HG02840 (cell line): ENCODE results near the gene LIPC.

ENCODE experiments used
- ATAC-seq: cut with Tn5 transposase; IDR thresholded peaks from one replicate; pipeline ENCODE4 v1.9.1; 2021; ENCODE audit warnings: mild to moderate bottlenecking, moderate library complexity, moderate number of reproducible peaks; ENCODE audit not compliant: unreplicated experiment, low FRiP score

The LIPC gene

DNA sequence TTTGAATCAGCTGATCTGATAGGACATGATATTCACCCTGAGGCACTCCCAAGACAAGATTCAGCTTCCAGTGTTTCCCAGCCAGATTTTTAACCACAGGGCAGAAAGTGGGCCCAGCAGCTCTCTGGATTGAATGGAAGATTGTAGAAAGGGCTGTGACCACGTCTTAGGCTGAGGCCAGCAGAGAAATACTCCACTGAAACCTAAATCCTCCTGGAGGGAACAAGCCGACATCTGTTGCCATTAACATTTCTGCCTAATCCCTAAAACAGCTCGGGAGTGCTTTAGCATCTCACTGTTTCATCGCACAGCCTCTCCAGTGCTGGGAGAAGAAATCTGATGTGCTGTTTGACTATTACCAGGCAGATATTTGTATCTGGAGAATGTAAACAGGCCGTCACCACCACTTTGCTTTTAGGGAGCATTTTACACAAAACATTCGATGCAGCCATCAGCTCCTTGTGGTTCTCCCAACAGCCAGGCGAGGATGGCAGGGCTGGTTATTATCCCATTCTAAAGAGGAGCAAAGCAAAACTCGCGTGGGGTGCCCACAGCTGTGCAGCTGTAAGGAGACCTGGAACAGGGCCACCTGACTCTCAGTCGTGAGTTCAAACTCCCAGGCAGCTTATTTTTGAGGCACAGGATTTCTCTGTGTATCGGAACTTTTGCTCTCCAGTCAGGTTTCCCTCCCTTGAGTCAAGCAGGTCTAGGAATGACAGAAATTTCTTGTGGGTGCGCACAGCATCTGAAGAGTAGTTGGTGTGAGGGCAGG is 117.4 kb downstream of the LIPC start:
- ATAC-seq: no peak

DNA sequence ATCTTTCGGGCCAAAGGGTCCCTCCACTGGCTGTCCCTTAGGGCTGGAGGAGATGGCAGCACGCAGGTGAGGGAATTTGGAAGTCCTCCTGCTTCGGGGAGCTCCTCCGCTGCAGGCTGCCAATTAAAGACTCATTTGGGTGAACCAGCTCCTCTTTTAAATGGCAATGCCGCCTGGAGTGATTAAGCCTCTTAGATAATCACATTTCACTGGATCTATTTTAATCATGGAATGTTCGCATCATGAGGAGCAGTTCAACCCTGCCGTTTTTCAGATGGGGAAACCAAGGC is 117.9 kb downstream of the LIPC start:
- ATAC-seq: no peak

DNA sequence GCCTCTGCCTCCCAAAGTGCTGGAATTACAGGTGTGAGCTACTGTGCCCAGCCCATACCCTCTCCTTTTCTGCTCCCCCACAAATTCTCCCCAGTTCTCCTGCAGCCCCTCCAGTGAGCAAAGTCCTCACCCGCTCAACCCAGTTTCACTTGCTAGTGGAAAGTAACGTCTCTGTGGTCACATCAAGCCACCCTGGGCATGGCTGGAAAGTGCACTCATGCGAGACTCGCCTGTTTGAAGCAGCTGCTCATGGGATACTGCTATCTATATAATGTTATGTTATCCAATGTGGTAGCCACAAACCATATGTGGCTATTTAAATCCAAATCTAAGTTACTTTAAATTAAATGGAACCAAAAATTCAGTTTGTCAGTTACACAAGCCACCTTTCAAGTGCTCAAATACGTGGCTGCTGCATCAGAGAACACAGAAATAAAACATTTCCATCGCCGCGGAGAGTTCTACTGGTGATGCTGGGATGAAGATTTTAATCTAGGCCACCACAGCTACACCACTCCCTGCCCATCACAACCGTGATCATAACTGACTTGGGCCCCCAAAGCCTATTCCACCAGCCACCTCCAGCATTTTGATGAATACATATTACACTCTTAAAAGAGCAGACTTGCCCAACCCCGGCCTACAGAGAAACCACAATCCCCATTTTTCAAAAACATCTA is 119.4 kb downstream of the LIPC start:
- no peak for ATAC-seq

DNA sequence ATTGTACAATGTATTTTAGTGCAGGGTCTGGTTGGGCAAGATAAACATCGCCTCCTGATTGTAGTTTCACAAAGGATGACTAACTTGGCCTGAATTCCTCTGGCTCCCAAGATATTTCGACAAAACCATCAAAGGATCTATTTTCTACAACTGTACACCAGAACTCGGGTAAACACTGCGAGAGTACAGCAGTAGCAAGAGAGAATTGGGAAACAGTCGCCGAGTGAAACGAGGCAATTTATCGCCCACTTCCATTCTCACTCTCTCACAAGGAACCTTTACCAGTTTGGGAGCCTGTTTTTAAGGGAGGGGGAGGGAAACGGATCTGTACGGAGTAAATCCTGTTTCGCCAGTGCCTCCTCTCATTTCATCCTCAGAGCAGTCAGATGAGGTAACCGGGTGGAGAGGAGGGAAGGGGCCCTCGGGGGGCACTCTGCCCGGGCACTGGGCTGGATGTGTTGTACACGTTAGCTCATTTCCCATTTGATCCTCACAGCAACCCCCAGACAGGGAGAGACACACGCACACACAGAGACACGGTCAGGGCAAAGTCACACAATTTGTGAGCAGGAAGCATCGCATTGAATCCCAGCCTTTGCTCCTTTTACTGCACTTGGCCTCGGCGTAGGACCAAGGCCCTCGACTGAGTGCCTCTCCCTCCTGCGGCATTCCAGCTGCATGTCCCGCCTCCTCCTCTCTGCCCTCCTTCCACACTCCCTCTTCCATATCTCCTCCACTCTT is 120.1 kb downstream of the LIPC start:
- no peak for ATAC-seq

DNA sequence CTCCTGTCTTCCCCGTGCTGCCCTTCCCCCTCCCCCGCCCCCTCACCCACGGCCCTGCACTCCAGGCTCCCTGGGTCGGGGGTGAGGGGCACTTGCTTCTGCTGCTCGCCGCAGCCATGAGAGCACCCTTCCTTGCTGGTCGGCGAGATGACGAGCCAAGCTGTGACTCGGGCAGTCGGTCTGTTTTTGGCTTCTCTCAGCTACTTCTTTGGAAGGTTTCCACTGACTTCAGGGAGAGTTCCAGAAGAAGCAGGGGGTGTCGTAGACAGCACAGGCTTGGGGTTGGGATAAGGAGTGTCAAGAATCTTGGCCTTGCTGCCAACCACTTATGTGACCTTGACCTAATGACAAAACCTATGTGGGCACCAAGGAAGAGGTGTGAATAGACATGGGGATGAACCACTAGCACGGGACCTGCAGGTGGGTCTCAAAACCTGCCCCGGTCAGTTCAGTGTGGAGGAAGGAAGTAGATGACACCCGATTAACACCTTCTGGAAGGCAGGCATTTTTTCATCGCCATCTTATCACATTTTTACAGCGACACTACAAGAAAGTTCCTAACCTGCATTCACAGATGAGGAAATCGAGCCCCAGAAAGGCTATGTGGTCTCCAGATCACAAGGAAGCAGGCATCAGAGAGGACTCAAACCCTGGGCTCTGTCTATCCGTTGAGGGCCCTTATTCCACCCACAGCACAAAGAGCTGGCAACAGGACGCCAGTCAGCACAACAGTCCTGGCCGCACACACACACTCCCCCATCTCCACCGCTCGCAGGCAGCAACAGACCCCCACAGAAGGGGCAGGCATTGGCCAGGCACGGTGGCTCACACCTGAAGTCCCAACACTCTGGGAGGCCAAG is 120.9 kb downstream of the LIPC start:
- no peak for ATAC-seq

DNA sequence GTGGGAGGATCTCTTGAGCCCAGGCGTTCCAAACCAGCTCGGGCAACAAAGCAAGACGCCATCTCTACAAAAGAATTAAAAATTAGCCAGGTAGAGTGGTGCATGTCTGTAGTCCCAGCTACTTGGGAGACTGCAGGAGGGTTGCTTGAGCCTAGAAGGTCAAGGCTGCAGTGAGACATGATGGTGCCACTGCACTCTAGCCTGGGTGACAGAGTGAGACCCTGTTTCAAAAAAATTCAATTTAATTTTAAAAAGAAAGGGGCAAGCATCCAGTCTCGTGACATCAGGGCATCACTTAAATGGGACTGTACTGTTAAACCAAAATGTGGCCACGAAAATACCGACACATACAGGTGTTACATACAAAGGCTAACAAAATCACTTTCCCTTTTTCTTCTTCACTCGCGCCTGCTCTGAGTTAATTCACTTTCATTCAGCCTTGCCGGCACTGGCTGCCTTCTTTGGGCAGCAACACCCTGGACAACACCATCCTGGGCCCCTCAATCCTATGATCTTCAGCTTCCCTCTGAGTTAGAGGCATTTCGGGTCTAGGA is 121.7 kb downstream of the LIPC start:
- no peak for ATAC-seq

DNA sequence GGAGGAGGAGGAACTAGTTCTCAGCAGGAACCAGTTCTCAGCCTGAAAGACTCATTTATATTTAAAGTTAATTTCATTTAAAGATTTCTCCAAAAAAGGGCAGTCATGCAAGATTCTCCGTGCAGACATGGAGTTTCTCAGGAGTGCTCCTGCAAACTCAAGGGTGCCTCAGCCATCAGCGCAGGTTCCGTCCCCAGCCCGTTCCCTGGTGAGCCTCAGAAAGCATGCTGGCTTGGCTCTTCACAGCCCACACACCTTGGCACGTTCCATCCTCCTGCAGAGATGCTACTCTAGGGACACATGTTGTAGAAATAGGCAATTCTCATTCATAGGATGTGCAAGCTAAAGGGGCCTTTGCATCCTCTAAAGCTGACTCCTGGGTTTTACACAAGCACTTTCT is 123.0 kb downstream of the LIPC start:
- ATAC-seq: no peak

DNA sequence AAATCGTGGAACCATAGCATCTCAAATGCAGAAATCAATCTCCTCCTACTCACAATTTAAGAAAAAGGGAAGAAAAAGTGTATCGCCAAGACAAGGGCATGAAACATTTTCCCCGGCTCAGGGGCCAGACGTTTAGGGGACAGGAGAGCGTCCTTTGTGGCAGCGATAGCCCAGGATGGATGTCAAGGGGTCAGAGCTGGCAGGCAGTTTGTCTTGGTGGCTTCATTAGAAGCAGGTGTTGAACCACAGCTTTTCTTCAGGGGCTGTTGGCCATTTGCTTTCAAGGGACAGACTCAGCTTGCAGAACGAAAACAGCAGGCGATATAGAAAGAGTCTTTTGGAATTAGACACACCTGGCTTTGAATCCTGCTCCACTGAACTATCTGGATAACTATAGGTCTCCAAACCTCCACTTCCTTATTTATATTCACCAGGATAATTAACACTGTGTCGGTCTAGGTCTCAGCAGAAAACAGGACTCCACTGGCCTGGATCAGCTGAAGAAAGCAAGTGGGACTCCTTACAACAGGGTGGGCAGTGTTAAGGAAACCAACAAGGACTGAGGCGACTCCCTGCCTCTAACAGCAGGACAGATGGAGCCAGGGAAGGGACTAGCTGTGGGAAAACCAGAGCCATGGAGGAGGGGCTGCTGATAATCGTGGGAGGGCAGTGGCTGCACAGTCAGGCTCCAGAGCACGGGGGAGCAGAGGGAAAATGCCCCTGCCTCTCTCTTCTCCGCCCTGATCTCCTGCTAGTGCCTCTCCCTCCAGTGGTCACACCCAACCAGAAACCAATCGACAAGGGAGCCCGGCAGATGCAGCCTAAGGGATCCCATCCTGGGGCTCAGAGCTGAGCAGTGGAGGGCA is 123.6 kb downstream of the LIPC start:
- no peak for ATAC-seq

DNA sequence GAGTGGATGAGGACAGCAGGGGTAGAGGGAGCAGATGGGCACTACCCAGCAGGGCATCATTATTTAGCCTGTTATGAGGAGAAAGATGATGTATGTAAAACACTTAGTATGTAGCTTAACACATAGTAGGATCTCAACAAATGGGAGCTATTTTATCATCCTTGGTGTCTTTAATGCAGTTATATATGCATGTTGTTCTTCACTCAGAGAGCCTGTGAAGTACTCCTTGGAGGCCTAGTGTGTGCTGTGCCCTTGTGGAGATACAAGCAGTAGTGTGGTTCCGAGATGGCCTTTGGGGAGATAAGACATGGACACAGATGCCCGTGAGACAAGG is 124.2 kb downstream of the LIPC start:
- no peak for ATAC-seq

DNA sequence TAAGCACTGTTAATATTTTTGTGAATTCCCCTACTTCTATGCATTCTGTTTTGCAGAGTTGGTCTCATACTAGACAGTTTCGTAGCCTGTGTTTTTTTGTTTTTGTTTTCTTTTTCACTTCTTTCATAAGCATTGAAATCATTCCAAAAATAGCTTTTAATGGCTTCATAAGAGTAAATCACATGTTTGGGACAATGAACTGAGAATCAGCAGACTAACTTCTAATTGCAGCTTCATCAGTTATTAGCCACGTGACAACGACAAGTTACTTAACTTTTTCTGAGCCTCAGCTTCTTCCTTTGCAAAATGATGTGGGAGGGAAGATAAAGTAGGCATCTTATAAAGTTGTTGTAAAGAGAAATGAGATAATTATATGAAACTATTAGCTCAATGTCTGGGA is 124.8 kb downstream of the LIPC start:
- ATAC-seq: no peak

DNA sequence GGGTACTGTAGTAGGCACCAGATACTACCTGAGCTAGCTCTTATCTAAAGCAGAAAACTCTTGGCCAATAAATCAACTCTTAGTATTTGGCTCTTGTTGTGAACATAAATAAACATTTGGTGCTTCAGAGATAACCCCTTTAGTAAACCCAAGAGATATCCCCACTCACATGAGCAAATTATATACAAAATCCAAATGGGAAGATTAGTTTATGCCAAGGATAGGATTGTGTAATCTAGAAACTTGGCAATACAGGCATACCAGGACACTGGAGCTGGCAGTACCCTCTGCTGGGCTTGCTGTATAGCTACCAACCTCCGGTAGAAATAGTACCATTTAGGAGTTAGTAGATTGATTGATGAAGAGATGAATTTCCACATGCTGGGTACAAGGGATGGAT is 127.0 kb downstream of the LIPC start:
- ATAC-seq: no peak

DNA sequence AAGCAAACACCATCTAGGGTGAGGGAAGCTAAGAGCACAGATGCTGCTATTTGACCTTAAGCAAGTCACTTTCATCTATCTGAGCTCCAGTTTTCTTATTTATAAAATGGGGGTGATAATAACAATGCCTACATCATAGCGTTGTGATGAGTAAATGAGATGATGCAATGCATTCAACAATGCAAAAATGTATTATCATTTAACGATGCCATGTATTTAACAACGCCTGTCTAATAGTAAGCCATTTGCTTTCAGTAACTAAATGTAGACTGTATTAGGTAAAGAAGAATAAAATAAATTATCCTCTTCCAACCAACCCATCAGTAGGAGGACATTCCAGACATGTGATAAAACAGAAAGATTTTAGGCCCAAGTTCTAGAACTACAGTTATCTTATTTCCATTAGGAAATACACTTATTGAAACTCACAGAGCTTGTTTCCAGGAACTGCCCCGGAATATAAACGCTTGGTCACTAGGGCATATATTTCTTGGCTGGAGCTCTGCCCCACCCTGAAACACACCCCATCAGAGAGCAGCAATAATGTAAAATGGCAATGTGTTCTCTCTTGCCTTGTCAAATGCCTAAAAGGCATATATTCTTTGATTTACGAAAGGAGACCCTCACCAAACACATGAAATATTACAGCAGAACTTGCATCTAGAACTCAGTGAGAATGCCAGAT is 128.3 kb downstream of the LIPC start:
- no peak for ATAC-seq

DNA sequence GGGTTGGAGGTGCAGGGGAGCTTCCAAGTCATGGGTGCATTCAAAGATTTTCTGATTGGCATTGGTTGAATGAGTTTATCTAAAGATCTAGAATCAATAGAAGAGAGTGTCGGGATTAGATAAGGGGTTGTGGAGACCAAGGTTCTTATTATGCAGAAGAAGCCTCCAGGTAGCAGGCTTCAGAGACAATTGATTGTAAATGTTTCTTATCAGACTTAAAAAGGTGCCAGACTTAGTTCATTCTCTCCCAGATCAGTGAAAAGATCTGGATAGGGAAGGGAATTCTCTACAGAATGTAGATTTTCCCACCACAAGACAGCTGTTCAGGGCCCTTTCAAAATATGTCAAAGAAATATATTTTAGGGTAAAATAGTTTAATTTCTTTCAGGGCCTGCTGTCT is 129.5 kb downstream of the LIPC start:
- ATAC-seq: no peak

DNA sequence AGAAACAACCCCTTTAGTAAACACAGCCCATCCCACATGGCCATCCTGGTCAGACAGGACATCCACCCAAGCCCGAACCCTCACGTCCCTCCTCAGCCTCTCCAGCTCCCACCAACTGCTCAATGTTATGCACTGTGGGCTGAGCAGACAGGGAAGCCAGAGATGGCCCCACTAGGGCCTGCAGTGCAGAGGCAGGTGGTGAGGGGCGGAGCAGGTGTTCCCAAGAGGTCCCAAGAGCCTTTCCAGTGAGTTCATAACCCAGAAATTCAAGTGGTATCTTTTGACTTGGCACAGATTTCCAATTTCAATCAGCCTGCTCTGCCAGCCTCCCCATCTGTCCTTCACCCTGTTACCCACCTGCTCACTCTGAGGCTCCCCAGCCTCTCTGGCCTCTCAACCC is 130.3 kb downstream of the LIPC start:
- ATAC-seq: no peak

DNA sequence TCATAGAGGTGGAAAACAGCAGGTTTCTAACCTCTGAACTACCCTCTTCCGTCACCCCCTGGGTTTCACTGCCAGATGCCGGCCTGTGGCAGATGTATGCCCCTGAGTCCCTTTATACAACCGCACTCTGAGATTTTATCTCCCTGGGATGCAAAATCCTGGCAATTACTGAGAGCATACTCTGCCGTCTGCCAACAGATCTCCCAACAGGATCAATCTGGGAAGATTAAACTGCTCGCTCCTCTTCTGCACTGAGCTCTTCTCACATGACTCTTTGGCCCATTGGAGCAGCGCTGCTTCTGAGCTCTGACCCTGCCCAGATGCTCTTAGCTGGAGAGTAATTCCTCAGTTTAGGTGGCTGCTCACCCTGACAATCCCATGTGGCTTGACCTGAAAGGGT is 133.2 kb downstream of the LIPC start:
- no peak for ATAC-seq

DNA sequence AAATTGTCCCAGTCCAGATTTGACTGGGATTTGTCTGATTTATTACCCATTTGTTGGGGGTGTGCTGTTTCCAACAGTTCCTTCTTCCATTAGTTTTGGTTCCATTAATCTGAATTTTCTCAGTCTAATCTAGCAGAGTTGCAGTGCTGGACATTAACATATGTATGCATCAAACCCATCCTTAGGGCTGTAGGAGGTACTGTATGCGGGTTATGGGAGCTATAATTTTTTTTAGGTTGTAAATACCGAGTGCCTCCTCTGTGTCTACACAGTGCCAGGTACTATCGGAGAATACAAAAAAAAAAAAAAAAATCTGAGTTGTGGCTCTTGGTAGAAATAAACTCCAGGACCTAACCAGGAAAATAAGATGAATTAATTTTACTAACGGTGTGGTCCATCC is 133.8 kb downstream of the LIPC start:
- ATAC-seq: no peak

DNA sequence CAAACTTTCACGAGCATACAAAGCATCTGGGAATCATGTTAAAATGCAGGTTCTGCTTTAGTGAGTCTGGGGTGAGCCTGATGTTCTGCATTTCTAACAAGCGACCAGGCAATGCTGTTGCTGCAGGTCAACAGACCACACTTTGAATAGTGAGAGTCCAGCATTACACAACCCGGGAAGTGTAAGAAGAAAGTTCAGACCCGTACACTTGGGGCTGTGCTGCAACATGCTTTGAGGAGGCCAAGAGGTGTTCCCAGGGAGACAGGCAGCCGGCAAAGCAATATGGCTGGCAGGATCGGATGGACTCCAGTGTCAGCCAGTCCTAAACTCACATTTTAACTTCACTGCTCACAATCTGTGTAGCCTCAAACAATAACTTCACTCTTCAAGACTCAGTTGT is 134.2 kb downstream of the LIPC start:
- no peak for ATAC-seq

DNA sequence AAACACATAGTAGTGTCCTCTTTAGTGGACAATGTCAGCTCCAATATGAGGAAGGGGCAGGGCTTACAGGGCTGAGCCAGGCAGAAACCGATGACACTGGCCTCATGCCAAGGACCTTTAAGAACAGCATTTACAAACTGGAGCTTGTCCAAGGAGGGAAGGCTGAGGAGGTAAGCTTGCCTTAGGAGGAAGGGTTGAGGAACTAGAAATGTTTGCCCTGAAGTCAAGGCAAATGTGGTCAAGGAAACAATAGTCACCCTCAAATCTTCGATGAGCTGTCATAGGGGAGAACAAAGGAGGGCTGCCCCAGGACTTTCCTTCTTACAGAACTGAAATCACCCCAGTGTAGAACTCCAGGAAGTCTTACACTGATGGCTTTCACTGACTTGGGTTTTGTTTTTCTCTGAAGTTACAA is 136.4 kb downstream of the LIPC start:
- ATAC-seq: no peak

DNA sequence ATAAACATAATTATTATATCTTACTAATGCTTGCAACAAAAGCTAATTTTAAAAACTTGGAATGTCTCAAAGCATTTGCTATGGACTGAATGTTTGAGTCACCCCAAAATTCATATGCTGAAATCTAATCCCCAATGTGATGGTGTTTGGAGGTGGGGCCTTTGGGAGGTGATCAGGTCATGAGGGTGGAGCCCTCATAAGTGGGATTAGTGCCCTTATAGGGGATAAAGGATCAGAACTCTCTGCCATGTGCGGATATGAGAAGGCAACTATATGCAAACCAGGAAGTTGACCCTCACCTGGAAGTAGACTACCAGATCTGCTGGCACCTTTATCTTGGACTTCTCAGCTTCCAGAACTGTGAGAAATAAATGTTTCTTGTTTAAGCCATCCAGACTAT is 137.7 kb downstream of the LIPC start:
- no peak for ATAC-seq
